GM19025 (cell line): ENCODE measurements around the gene AP3M1.
"Not testable (repeated sequence)": the region's sequence is repeated elsewhere in the genome, so short reads cannot be mapped to it uniquely, and the experiment has no call there.

ENCODE experiments used
- ATAC-seq: cut with Tn5 transposase; IDR thresholded peaks from one replicate; pipeline ENCODE4 v1.9.1; 2021; ENCODE audit warnings: mild to moderate bottlenecking, low read depth, moderate library complexity; ENCODE audit not compliant: unreplicated experiment

AP3M1 gene

DNA sequence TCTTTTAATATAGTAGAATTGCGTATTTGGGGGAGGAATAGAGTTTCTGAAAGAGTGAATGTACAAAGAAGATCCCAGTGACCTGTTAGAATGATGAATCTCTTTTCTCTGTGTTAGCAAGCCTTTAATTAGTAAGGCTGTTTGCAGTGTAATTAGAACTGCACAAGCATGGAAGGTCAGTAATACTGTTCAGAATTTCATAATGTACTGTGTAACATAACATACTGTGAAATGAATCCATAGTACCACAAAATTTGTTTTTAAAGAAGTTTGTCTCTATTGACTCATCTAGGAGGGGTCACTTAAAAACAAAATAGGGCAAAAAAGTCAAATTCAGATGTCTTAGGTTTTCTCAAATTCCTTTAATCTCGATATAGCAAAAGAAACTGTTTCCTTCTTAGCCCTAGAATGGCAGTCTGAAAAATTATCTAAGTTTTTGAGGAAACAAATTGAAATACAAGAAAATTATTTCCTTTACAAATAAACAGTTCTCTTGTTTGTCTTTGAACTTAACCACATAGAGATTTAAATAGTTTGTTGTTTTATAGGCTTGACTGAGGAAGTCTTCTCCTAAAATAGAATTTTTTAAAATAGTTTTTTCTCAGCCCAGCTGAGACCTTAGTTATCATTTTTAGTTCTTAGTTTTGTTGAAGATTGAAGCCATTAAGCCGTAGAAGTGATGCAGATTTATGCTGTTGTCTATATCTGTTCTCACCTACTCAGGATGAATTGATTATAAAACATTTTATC lies 12.9 kb upstream of the AP3M1 start:
- ATAC-seq = no peak

DNA sequence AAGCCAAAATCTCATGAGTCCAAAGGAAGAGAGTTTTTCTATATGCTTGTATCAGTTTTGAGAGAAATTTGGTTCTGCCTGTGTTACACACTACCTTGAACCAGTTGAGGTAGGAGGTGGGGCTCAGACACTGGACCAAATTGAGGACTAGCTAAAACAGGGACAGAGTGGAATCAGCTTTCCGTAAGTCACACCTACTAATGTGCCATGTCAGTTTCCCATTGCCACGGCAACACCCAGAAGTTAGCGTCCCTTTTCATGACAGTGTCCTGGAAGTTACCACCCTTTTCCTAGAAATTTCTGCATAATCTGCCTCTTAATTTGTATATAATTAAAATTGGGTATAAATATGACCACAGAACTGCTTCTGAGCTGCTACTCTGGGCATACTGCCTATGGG lies 9.4 kb upstream of the AP3M1 start:
- ATAC-seq = no peak

GRCh38 chr10:74156919-74157289 lies 6.3 kb upstream of the AP3M1 start:
- ATAC-seq = peak; percentile 70

DNA sequence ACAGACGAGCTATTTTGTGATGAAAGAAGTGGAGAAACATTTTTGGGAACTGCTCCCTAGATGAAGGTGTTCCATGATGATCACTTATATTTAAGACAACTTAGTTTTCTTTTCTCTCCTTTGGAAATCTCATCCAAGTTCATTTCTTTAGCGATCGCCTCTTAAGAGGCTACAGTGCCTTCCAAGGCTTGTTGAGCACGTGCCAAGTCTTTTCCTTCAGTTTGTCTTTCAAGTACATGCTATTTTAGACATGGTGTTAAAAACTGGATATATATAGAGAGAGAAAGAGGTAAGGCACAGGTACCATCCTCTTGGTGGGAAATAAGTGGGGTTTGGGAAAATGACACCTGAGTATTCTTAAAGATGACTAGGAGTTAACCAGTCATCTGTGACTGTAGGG lies 3.0 kb upstream of the AP3M1 start:
- no peak for ATAC-seq

DNA sequence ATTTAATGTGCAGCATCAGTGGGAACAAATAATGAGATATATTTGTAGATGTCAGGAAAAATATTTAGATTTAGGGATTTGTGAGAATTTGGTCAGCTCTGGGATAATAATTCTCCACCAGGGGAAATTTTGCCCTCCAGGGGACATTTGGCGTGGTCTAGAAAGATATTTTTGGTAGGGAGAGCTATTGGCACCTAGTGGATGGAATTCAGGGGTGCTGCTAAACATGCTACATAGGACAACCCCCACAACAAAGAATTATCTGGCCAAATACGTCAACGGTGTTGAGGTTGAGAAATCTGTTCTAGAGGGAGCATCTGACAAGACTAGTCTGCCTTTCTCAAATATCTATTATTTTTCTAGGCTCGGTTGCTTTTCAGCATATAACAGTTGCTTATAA lies 2.5 kb upstream of the AP3M1 start:
- ATAC-seq = no peak

- no peak for ATAC-seq
Observed at GRCh38 chr10:74151879-74152722, 1.5 kb upstream of the AP3M1 start.

DNA sequence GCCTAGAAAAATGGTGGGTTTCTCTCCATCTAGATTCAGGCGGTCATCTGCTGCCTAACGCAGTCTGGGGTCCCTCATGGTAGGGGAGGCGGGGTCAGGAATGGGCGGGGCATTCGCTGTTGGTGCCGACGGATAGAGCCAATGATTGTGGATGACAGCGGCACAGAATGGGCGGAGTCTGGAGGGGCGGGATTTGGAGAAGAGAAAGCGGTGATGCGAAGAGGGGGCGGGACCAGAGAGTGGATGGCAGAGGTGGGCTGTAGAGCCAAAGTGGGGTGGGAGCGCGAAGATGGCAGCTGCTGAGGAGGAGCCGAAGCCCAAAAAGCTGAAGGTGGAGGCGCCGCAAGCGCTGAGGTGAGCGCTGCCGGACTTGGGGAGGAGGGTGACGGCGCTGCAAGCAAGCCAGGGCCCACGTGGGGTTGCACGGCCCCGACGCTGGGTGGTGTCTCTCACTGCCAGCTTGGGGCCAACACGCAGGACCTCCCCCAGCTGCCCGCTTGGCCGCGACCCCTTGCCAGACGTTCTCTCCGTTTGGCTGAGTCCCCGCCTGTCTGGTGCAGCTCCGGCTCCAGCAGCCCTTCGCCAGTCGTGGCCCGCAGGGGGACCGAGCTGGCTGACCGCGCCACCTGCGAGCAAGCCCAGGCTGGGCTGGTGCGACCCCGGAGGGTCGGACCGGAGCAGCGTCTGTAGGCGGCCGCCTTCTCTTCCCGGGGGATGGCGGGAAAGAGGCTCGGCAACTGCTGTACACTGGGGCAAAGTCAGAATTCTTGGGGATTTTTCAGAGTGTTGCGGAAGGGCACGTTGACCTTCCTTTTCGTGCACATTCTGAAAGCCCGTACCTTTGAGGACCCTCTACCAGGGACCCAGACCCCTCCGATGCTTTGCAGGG lies 606 bp upstream of the AP3M1 start, which contains the start of gene ADK:
Gene ADK, plus strand, starts transcription at position 232 of the 889 bp plus-strand sequence. Its CDS starts 58 bp downstream, at position 290.
- ATAC-seq = peak; percentile 68

DNA sequence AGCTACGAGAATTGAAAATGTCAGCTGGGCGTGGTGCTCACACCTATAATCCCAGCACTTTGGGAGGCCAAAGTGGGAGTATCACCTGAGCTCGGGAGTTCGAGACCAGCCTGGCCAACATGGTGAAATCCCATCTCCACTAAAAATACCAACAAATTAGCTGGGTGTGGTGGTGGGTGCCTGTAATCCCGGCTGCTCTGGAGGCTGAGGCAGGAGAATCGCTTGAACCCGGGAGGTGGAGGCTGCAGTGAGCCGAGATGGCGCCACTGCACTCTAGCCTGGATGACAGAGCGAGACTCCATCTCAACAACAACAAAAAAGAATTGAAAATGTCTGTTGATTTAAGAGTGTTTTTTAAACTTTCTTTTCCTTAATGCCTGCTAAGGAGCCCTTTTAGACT lies 3.6 kb downstream of the AP3M1 start:
- not testable (repeated sequence) for ATAC-seq

DNA sequence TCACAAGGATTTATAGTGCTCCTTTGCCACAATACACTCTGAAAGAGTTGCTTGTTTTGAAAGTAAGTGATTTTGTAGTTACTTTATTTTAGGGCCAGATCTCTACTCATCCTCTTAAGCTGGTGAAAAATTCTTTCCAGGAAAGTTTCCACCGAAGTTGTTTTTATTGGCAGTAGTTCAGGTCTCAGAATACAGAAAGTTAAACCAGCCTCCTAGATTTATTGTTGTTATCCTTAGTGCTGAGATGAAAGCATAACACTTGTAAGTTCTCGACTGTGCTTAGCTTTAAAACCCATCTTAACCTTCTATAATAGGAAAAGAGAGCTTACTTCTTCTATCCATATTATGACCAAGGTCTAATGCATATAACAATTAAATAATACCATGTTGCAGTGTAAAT lies 5.5 kb downstream of the AP3M1 start:
- no peak for ATAC-seq

DNA sequence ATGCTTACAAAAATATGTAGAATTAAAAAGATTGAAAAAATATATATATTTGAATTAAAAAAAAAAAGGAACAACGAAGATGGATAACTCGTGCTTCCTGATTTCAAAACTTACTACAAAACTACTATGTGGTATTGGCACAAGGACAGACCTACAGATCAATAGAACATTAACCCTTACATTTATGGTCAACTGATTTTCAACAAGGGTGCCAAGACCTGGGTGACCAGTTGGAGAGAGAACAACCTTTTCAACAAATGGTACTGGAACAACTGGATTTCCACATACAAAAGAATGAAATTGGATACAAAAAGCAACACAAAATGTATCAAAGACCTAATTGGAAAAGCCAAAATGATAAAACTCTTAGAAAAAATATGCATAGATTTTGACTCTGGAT lies 10.1 kb downstream of the AP3M1 start:
- no peak for ATAC-seq

GRCh38 chr10:74139981-74140380 lies 10.6 kb downstream of the AP3M1 start:
- ATAC-seq = no peak

DNA sequence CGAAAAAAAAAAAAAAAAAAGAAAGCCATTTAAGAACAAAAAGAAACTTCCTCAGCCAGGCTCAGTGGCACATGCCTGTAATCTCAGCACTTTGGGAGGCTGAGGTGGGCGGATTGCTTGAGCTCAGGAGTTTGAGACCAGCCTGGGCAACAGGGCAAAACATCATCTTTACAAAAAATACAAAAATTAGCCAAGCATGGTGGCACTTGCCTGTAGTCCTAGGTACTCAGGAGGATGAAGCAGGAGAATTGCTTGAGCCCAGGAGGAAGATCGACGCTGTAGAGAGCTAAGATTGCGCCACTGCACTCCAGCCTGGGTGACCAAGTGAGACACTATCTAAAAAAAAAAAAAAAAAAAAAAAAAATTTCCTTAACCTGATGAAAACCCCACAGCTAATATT lies 12.0 kb downstream of the AP3M1 start:
- ATAC-seq = not testable (repeated sequence)

DNA sequence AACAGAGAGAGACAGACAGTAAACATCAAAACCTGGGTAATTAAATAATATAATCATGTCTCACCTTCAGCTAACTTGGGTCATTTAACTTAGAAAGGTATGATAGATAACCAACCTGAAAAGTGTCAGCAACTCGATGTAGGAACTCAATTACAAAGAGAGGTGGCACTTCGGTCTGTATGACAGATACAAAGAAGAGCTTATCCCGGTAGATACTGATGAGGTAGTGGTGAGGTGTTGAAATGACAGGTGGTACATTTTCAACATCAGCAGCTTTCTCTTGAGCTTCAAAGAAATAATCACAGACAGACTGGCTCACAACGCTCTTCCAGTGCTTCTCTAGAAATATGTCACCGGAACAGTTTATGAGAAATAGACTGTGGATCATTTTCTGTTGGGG lies 12.6 kb downstream of the AP3M1 start:
- no peak for ATAC-seq

- ATAC-seq = no peak
Observed at GRCh38 chr10:74135452-74135851, 15.2 kb downstream of the AP3M1 start.

- no peak for ATAC-seq
Observed at GRCh38 chr10:74133923-74134820, 16.5 kb downstream of the AP3M1 start.

DNA sequence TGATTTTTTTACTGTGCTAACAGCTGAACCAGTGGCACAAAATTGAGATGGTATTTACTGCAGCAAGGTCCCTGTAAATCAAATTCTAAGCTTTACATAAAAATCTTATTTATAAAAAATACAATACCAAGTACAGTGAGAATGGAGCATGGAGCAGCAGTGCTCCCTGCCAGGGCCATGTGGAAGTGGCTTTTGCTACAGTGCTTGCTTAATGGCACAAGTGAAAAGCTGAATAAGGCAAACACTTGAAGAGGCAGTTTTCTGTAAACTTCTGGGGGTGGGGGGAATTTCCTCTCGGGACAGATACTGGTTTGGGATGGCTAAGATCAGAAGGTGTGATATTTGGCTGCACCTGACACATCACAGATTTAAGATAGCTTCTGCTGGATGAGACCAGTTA lies 27.5 kb downstream of the AP3M1 start:
- ATAC-seq = no peak

DNA sequence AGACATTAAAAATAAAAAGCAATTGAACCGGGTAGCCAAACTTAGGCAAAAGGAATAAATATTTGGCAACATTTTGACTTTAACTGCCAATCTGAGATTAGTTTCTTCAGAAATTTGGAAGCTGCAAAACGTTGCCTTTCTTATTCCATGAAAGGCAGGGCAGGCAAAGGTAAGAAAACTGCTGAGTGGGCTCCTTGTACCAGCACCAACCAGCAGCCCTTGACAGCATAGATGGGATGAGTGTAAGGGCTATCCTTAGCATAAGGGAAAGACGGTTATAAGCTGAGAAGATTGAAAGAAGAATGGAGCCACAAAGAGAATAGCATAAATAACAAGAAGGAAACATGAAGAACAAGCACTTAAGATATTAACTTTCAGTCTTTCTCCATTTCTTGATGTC lies 28.6 kb downstream of the AP3M1 start:
- no peak for ATAC-seq

GRCh38 chr10:74121368-74121767 lies 29.3 kb downstream of the AP3M1 start:
- ATAC-seq = no peak

DNA sequence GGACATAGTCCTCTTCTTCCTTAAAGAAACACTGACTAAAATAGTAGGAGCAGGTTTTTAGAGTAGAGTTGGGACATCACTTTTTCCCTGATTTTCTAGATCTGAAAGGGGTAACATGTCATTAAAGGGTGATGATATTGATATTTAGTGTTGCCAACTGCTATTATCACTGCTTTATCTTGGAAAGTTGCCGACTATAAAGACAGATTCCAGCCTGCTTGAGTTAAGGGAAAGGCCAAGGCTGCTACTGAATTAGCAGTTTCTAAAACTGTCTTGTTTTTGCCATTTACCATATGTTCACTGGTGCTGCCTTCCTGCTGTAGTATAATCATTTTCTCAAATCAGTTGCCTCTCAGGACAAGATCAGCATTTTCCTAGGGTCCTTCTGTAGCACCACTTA lies 29.7 kb downstream of the AP3M1 start:
- no peak for ATAC-seq

- no peak for ATAC-seq
Observed at GRCh38 chr10:74118804-74119203, 31.8 kb downstream of the AP3M1 start.
